HG03039 (cell line): Measurements from ENCODE around the gene KIAA1671.
"Not testable (repeated sequence)": the region's sequence is repeated elsewhere in the genome, so short reads cannot be mapped to it uniquely, and the experiment has no call there.

ENCODE experiments used
- ATAC-seq: cut with Tn5 transposase; IDR thresholded peaks from one replicate; pipeline ENCODE4 v1.9.1; 2021; ENCODE audit warnings: mild to moderate bottlenecking, moderate library complexity; ENCODE audit not compliant: unreplicated experiment

KIAA1671 gene

DNA sequence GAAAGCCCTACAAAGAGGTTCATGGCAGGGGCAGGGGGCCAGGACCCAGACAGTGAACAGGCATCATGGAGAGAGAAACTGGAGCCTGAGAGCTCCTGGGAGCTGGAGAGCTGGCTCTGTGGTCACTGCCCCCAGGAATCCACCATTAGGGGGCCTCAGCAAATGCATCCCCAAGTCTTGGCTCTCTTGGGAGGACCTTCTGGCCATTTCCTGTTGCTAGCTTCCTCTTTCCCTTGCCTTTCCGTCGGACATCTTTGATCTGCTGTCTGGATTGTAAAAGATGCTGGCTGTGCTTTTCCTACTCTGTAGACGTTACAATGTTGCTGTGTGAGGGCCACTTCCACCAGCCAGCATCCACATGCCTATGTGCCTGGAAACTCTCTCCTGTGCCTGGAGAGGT lies 259.8 kb downstream of the KIAA1671 start:
- no peak for ATAC-seq

DNA sequence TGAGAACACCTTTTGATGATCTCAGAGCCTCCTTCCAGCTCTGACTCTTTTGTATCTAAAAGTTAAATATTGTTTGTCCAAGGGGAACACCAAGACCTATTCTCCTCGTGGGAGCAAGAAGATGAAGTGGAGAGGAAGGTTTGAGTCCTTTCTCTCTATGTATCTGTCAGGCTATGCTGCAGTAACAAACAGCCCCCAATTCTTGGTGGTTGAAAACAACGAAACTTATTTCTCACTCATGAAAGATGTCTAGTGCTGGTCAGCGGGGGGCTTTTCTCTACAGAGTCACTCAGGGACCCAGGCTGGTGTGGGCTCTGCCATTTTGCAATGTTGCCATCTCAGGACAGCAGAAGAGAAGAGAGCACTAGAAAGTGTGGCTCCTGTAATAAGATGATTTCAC lies 260.7 kb downstream of the KIAA1671 start:
- no peak for ATAC-seq

DNA sequence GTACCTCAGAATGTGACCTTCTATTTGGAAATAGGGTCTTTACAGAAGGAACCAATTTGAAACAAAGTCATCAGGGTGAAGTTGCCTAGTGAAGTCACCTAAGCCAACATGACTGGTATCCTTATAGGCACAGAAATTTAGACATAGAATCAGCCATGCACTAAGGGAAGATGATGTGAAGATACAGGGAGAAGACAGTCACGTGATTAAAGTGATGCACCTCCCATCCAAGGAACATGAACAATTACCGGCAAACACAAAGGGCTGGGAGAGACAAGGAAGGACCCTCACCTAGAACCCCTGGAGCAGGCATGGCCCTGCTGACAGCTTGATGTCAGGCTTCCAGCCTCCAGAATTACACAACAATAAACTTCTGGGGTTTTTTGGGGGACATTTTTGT lies 263.7 kb downstream of the KIAA1671 start:
- ATAC-seq: no peak

DNA sequence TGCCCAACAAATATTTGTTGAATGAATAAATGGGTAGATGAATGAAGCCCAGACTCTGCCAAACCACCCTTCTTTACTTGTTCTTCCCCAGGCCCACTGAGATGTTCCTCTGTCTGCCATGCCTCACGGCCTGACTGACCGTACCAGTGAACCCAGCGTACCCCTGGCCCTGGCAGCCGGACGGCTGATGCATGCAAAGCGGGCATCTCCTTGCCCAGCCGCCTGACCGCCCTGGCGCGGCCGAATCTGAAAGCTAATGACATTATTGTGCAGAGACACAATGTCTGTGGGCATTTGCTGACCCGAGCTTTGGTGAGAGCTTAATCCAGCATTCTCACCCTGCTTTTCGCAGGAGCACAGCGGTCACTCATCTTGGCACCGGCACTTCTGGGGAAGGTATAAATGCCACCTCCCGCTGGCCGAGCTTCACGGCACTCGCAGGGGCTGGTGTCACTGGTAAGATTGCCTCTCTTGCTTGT lies 266.7 kb downstream of the KIAA1671 start, which contains the start of gene CRYBB2:
CRYBB2 (plus strand) TSS at position 429 of the 479 bp plus-strand sequence. CDS start 1,791 bp downstream, outside the sequence.
- ATAC-seq: no peak

DNA sequence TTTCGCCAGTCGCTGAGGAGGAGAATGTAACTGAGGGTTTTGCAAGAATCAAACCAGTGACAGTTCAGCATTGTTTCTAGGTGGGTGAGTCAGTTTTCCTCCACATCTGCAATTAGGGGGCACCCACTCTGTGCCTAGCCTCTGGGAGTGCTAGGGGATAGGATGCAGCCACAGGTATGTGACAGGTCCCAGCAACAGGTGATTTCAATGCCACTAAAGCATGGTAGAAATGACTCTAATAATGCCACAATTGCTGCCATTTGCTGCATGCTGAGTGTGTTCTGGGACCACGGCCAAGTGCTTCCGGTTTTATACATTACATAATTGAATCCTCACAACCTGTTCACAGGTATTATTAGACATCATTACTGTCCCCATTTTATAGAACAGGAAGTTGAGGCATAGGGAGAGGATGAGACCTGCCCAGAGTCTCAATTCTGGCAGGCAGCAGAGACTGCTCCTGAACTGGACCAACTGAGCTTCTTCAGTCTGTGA lies 267.5 kb downstream of the KIAA1671 start:
- no peak for ATAC-seq

DNA sequence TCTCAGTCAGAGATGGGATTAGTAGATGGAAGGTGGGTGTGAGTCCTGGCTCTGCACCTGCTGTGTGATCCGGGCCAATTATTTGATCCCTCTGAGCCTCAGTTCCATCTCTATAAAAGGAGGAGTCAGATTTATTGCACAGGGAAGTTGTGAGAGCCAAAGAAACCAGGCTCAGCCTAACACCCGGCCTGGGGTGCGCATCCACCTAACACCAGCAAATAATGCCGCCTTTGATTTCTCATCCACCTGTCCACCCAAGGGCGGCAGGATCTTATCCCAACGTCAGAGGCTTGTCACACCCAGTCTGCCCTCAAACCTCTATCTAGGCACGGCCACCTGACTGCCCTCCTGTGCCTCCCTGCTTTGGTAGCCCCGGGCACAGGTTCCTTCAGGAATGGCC lies 269.3 kb downstream of the KIAA1671 start:
- no peak for ATAC-seq

DNA sequence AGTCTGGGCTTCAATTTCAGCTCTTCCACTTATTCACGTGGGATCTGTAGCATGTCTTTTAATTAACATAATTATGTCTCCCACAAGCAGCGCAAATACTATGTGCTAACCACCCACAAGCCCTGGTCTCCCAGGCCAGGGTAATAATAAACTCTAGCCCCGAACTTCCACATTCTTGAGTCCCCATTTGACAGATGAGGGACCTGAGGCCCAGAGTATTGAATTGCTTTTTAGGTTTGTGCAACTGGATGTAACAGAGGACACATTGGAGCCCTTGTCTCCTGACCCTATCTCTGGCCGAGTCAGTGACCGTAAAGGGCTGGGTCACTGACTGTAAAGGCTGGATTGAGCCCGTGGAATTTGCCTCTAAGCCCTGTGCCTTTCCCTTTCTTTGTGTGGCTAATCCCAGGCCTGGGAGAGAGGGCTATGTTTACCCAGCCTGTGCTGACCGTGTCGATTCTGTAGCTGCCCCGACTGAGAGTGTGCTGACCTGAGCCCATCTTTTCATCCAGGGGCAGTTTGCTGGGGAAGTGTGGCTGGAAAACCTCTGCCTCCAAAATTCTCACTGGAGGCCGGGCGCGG lies 270.8 kb downstream of the KIAA1671 start:
- ATAC-seq: no peak

DNA sequence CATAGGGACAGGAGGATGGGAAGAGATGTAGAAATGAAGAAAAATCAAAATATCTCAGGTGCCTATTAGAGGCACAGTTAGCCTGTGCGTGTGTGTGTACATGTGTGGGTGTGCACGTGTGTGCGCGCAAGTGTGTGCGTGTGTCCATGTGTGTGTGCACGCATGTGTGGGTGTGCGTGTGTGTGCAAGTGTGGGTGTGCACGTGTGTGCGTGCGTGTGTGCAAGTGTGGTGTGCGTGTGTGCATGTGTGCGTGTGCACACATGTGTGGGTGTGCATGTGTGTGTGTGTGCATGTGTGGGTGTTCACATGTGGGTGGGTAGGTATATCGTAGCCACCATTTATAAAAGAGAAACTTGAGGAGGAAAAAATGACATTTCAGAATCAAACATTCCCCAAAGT lies 276.3 kb downstream of the KIAA1671 start:
- ATAC-seq: no peak

DNA sequence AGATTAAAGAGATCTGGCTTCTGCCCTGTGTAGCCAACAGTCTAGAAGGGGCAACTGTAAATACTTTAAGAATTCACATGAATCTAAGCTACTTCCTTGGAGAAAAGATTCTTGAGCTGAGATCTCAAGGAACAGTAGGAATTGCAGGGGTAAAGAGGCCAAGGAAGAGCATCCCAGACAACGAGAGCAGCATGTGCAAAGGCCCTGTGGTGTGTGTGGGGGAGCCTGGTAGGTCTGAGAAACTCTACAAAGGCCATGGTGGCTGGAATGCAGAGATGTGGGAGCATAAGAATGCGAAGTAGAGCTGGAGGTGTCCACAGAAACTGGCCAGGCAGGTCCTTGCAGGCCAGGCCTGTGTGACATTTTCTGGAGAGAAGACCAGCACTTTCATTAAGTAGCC lies 278.2 kb downstream of the KIAA1671 start:
- ATAC-seq: not testable (repeated sequence)

DNA sequence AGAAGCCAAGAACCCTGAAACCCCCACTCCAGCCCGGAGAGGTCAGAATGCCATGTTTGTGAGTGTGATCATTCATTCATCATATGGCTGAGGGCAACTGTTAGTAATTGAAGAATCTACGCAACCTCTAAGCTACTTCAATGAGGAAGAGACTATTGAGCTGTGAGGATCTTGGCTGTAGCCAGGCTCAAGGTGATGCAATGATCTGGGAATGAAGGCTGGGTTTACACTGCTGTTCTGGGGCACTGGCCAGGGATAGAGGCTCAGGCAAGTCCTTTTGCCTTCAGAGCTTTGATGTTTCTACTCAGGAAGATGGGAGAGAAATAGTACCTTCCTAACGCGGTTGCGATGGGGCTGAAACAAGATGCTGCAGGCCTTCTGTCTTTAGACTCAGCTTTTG lies 279.8 kb downstream of the KIAA1671 start:
- no peak for ATAC-seq

DNA sequence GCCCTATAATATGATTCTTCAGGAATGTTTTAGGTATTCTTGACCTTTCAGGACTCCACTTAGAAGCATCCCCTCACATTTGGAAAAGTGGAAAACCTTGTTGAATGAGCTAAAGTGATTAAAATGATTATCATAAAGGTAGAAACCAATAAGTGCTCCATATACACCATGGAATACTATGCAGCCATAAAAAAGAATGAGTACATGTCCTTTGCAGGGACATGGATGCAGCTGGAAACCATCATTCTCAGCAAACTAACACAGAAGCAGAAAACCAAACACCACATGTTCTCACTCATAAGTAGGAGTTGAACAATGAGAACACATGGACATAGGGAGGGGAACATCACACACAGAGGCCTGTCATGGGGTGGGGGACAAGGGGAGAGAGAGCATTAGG lies 281.2 kb downstream of the KIAA1671 start:
- ATAC-seq: not testable (repeated sequence)

DNA sequence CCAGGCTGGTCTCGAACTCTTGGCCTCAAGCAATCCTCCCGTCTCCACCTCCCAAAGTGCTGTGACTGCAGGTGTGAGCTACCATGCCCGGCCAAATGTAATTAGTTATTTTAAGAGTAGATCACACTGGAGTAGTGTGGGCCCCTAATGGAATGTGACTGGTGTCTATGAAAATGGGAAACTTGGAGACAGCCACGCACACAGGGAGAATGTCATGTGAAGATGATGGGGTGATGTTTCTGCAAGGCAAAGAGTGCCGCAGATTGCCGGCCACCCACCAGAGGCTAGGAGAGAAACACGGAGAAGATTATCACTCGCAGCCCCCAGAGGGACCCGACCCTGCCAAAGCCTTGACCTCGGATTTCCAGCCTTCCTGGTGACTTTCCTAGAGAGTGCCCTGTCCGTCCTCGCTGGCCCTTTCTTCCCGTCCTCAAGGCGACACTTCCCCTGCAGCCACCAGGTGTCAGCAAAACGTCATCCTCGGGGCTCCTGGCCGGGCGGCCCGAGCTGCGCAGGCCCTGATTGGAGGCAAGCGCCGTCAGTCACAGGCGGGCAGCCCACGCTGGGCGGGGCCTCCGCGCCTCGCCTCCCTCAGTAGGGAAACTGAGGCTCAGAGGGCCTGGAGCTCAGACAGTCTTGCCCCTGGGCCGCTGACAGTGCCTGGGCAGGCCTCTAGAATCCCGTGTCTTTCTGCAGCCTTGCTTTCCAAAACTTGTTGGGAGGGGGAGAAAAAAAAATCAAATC lies 283.2 kb downstream of the KIAA1671 start:
- ATAC-seq: no peak

DNA sequence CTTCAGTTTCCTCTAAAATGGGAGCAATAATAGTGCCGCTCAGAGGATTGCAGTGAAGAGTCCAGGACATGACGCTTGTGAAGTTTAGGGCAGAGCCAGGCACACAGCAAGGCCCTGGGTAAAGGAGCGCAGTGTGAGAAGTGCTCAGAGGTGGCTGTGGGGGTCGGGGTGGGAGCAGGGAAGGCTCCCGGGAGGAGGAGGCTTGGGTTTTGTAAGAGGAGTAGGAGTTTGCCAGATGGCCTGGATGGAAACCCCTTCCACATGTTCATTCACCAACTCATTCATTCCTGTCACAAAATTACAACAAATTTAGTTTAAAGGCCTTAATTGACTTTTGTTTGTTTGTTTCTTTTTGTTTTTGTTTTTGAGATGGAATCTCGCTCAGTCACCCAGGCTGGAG lies 283.9 kb downstream of the KIAA1671 start:
- no peak for ATAC-seq

DNA sequence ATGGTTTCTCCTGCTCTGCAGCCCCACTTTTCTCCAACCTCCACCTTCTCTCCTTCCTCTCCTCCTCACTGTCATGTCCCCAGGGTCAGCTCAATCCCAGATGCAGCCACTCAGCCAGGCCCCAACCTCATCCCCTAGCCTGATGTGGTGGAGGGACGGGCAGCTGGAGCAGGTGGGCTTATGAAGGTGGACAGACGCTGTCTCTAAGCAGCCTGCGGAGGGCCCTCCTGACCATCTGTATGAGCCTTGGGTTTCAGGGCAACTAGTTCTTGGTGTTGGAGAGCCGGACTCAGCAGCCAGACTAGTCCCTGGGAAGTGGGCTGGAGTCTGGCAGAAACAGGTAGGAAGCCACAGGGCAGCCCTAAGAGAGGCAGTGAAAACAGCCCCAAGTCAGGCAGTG lies 285.0 kb downstream of the KIAA1671 start:
- no peak for ATAC-seq

DNA sequence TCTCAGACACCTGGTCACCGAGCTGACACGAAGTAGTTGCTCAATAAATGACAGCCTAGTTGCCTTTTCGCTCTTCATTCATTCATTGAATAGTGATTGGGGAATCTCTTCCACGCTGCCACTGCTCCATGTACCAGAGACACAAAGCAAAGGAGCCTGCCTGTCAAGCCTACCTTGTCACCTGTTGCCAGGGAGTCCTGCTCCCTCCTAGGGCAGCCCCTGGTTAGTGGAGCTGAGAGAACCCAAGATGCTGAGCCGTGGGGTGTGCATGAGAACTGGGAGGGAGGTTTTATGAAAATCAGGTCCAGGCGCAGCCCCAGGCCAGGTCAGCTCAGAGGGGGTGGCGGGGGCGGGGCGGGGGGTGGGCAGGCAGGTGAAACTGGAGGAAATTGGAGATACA lies 285.5 kb downstream of the KIAA1671 start:
- not testable (repeated sequence) for ATAC-seq
